SU-DHL-6 (cell line): ENCODE results near the gene DUSP2.

Source experiments
- H2AFZ ChIP-seq: fragments of 200-600 bp; sonication (generic); 2 replicates; pipeline ENCODE4 v1.6.1; 2014; ENCODE audit warnings: low read depth, mild to moderate bottlenecking, moderate library complexity, mixed read lengths, antibody characterized with exemption, low read length; ENCODE audit not compliant: severe bottlenecking
- H3F3A ChIP-seq: fragments of 200-600 bp; shearing (Covaris generic); 2 replicates; pipeline ENCODE4 v1.6.0; 2016; ENCODE audit warnings: antibody characterized with exemption, mild to moderate bottlenecking; ENCODE audit not compliant: insufficient read depth
- H3K27ac ChIP-seq: fragments of 200-600 bp; sonication (generic); 2 replicates; pipeline ENCODE4 v1.5.1; 2016; ENCODE audit warnings: low read depth, mild to moderate bottlenecking, low read length, moderate library complexity, mixed read lengths
- H3K27me3 ChIP-seq: fragments of 200-600 bp; sonication (generic), shearing (Covaris generic); 2 replicates; pipeline ENCODE4 v1.6.0; 2014; ENCODE audit warnings: mild to moderate bottlenecking, low read length
- H3K36me3 ChIP-seq: fragments of 200-600 bp; sonication (generic); 2 replicates; pipeline ENCODE4 v1.6.1; 2014; ENCODE audit warnings: mild to moderate bottlenecking, low read length, mixed read lengths
- H3K4me2 ChIP-seq: fragments of 300-600, 200-600 bp; shearing (Covaris generic), sonication (generic); 2 replicates; pipeline ENCODE4 v1.6.0; 2014; ENCODE audit warnings: low read length, low read depth, mild to moderate bottlenecking; ENCODE audit not compliant: poor library complexity, severe bottlenecking
- H3K4me3 ChIP-seq: fragments of 200-600 bp; sonication (generic); 2 replicates; pipeline ENCODE4 v1.5.1; 2014; ENCODE audit warnings: antibody characterized with exemption, low read length, mild to moderate bottlenecking, mixed read lengths; ENCODE audit not compliant: insufficient read depth, poor library complexity, severe bottlenecking
- H3K79me2 ChIP-seq: fragments of 200-600 bp; sonication (generic); 2 replicates; pipeline ENCODE4 v1.6.1; 2014; ENCODE audit warnings: mild to moderate bottlenecking, low read length, moderate library complexity; ENCODE audit not compliant: insufficient read depth
- H3K9ac ChIP-seq: fragments of 200-600 bp; sonication (generic); 2 replicates; pipeline ENCODE4 v1.7.0; 2014; ENCODE audit warnings: mild to moderate bottlenecking, low read length
- H3K9me2 ChIP-seq: fragments of 200-600 bp; sonication (generic); replicated peaks from 2 replicates; pipeline ENCODE4 v1.6.1; 2014; ENCODE audit warnings: low read length; ENCODE audit not compliant: insufficient read depth
- H3K9me3 ChIP-seq: fragments of 200-600 bp; sonication (generic); 2 replicates; pipeline ENCODE4 v1.6.1; 2014; ENCODE audit warnings: low read length, mixed read lengths; ENCODE audit not compliant: insufficient read depth
- H4K20me1 ChIP-seq: fragments of 200-600 bp; sonication (generic); 2 replicates; pipeline ENCODE4 v1.6.1; 2014; ENCODE audit warnings: low read depth, mild to moderate bottlenecking, antibody characterized with exemption, low read length, moderate library complexity, mixed read lengths
- EZH2phosphoT487 ChIP-seq: fragments of 200-600 bp; sonication (generic), shearing (Covaris generic); conservative IDR thresholded peaks from 2 replicates; pipeline ENCODE4 v1.6.1; 2018; ENCODE audit warnings: mild to moderate bottlenecking, antibody characterized with exemption, low read length, moderate library complexity, mixed read lengths
- TF ChIP-seq, protein P1 (sequence below): fragments of 200-600 bp; sonication (generic); IDR thresholded peaks from one replicate; pipeline ENCODE4 v1.5.1; 2017; ENCODE audit warnings: antibody characterized with exemption, mild to moderate bottlenecking, low read length, moderate library complexity; ENCODE audit not compliant: insufficient read depth, poor library complexity, severe bottlenecking

The DUSP2 gene

DNA sequence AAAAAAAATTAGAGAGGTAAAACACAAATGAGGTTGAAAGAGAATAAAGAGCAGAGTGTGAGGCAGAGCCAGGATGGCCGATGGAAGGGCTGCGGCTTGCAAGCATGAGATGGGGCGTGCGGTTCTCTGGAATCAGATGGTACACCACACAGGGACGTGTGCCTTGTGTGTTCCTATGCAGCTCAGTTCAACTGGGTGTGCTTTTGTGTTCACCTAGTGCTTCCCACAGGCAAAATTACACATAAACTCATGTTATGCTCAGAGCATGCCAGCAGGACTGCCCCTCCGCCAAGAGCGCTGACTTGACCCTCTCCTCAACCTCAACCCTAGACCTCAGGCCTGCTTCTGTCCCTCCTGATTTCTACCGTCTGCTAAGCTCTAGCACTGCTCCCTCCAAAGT is 38.9 kb upstream of the DUSP2 start:
- Histone ChIP-seq H2AFZ (no peak overlapping the region), H3K27me3 (no peaks in the 10 kb centered on the region), H3F3A (peaks cover 11% of the 10 kb centered on the region; the same call in 1 of the 2 replicates), H3K79me2 (peaks cover 3% of the 10 kb centered on the region; the same call in 1 of the 2 replicates), H3K9ac (no peak overlapping the region), H3K4me3 (no peak overlapping the region), H3K27ac (no peak overlapping the region), H3K9me2 (no peaks in the 10 kb centered on the region), H4K20me1 (no peaks in the 10 kb centered on the region), H3K9me3 (no peaks in the 10 kb centered on the region), H3K36me3 (peaks cover 14% of the 10 kb centered on the region), H3K4me2 (no peak overlapping the region)
- TF ChIP-seq, protein P1, sequence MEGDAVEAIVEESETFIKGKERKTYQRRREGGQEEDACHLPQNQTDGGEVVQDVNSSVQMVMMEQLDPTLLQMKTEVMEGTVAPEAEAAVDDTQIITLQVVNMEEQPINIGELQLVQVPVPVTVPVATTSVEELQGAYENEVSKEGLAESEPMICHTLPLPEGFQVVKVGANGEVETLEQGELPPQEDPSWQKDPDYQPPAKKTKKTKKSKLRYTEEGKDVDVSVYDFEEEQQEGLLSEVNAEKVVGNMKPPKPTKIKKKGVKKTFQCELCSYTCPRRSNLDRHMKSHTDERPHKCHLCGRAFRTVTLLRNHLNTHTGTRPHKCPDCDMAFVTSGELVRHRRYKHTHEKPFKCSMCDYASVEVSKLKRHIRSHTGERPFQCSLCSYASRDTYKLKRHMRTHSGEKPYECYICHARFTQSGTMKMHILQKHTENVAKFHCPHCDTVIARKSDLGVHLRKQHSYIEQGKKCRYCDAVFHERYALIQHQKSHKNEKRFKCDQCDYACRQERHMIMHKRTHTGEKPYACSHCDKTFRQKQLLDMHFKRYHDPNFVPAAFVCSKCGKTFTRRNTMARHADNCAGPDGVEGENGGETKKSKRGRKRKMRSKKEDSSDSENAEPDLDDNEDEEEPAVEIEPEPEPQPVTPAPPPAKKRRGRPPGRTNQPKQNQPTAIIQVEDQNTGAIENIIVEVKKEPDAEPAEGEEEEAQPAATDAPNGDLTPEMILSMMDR = no peak
- no peak for TF ChIP-seq EZH2phosphoT487

DNA sequence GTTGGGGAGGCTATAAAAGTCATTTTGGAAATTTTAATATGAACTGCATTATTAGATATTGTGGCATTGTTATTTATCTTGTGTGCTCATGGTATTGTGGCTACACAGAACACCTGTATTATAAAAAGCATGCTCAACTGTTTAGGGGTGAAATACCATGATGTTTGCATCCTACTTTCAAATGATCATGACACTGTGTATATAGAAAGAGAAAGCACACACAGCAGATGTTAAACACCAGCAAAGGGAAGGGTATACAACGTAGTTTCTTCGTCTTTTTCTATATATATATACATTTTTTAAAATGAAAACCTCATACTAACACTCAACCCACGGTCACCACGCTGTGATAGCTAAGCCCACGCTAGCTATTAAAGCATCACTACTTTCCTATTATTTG is 36.3 kb upstream of the DUSP2 start:
- Histone ChIP-seq H3K79me2 (no peaks in the 10 kb centered on the region), H3K9me3 (no peaks in the 10 kb centered on the region), H2AFZ (no peak overlapping the region), H3K36me3 (peaks cover 8% of the 10 kb centered on the region; the same call in 1 of the 2 replicates), H3K4me3 (no peak overlapping the region), H3F3A (peaks cover 11% of the 10 kb centered on the region; the same call in 1 of the 2 replicates), H4K20me1 (no peaks in the 10 kb centered on the region), H3K27me3 (no peaks in the 10 kb centered on the region), H3K9ac (no peak overlapping the region), H3K4me2 (no peak overlapping the region), H3K27ac (no peak overlapping the region), H3K9me2 (no peaks in the 10 kb centered on the region)
- TF ChIP-seq, protein P1 = no peak
- TF ChIP-seq EZH2phosphoT487 = no peak

DNA sequence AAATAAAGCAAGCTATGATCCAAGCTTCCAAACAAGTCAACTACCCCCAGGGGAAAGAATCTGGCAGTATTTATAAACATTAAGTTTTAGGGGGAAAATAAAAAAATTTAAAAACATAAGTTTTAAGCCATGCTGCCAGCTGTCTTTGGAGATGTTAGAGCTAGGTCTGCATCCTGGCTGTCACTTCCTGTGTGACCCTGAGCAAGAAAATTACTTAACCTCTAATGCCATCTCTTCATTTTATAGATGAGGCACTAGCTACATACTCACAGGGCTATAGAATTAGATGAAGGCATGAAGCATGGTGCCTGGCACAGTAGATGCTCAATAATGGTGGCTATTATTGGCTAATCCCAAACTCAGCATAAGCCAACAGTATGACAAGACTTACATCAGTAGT is 35.3 kb upstream of the DUSP2 start:
- no peaks in the 10 kb centered on the region for H3K9me2 ChIP-seq
- H3K4me2 ChIP-seq = no peak overlapping the region
- H3K9ac ChIP-seq = no peak overlapping the region
- H2AFZ ChIP-seq = no peak overlapping the region
- no peaks in the 10 kb centered on the region for H3K27me3 ChIP-seq
- H3F3A ChIP-seq = peaks cover 8% of the 10 kb centered on the region; the same call in 1 of the 2 replicates
- no peak overlapping the region for H3K27ac ChIP-seq
- no peaks in the 10 kb centered on the region for H4K20me1 ChIP-seq
- no peaks in the 10 kb centered on the region for H3K9me3 ChIP-seq
- peaks cover 4% of the 10 kb centered on the region; the same call in 1 of the 2 replicates for H3K36me3 ChIP-seq
- no peaks in the 10 kb centered on the region for H3K79me2 ChIP-seq
- no peak overlapping the region for H3K4me3 ChIP-seq
- TF ChIP-seq EZH2phosphoT487 = no peak
- TF ChIP-seq, protein P1 = no peak
